ENCODE measurements around the gene NPFF. TPM values are rescaled to one million over a fixed set of nuclear protein-coding genes. Genes with fewer than 3 reads are reported as not detected.

Gene NPFF
- total RNA-seq, 1 donor from 2014 or later = not detected

DNA sequence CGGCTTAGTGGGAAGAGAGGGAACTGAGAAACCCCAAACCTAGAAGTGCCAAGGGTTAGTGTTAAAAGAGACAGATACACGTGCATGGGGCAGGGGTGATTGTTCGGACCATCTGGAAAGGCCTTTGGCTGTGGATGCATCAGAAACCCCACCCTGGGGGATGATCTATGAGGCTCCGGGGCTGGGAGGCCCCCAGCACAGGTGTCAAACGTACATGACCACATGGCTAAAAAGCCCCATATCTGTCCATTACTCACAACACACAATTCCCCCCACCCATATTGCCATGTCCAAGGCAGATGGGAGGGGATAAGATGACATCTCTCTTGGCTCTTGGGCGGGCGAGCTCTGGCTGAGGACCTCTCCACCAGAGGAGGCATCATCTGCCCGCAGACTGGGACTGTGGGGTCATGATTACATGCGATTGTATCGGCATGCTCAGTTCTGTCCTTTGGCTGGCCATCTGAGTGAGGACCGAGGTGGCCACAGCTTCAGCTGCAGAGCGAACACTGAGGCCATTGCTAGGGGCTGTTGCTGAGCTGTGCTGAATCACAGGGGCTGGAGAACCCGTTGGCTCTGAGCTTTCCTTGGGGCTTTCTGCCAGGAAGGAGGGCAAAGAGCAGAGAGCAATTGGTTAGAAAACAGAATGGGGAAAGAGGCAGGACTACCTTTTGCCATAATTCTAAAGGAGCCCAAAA is 9.6 kb upstream of the NPFF start:
- intact Hi-C loops (cut with DNase I) = no loop called here
- no peak for ATAC-seq (ENCODE audit: poor library complexity)
- DNase-seq = no peak

GRCh38 chr12:53515291-53515680 is 8.0 kb upstream of the NPFF start:
- no peak for ATAC-seq (ENCODE audit: poor library complexity)
- DNase-seq = no peak
- intact Hi-C loops (cut with DNase I) = no loop called here

DNA sequence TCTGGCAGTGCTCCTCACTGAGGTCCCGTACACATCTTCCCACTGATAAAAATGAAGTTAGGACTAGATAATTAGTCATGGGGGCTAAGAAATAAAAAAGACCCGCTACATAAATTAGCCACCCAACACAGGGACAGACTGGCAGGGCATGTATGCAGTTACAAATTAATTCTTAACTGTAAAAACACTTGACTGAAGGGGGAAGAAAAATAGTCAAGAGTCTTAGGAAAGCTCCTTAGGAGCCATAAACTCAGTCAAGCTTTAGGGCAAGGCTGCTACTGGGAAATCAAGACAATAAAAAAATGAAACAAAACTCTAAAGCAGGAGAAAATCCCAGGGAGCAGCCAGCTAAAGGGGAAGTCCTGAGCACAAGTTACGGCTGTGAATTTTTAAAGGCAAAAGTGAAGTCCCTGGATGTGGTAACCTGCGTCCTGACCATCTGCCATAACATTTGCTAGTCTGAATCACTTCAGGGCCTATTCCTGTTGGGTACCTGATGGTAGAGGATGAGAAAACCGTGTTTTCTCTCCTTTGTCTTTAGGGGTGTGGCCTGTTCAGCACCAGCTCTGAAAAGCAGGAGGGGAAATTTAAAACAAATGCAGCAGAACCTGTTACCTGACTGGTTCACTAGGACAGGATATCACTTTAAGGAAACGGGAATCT is 7.5 kb upstream of the NPFF start:
- no peak for DNase-seq
- intact Hi-C loops (cut with DNase I) = no loop called here

GRCh38 chr12:53513712-53514410 is 6.6 kb upstream of the NPFF start:
- ATAC-seq (ENCODE audit: poor library complexity) = no peak
- DNase-seq = no peak
- intact Hi-C loops (cut with DNase I) = no loop called here

More for the DNA sequence above, 7.5 kb upstream of the NPFF start:
- no peak for ATAC-seq (ENCODE audit: poor library complexity)

DNA sequence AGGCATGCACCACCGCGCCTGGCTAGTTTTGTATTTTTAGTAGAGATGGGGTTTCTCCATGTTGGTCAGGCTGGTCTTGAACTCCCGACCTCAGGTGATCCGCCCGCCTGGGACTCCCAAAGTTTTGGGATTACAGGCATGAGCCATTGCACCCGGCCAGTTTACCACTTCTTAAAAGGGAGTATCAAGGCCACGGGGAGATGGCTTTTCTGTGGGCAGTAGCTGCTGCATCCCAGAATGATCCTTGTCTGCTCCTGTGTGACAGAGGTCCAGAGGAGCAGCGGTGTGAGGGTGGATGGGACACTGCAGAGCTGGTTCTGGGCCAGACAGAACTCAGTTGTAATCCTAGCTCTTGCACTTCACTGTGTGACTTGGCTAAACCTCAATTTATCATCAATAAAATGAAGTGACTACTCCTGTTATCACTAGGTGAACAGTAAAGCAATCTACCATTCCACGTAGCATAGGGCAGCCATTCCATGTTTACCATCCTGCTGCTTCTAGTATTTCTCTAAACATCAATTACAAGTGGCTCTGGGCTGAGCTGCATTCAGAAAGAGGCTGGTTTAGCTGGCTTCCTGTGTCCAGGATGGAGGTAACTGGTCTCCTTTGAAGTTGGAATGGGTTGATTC is 3.0 kb upstream of the NPFF start:
- ATAC-seq (ENCODE audit: poor library complexity) (no peak), DNase-seq (no peak)
- intact Hi-C loops (cut with DNase I) = no loop called here

DNA sequence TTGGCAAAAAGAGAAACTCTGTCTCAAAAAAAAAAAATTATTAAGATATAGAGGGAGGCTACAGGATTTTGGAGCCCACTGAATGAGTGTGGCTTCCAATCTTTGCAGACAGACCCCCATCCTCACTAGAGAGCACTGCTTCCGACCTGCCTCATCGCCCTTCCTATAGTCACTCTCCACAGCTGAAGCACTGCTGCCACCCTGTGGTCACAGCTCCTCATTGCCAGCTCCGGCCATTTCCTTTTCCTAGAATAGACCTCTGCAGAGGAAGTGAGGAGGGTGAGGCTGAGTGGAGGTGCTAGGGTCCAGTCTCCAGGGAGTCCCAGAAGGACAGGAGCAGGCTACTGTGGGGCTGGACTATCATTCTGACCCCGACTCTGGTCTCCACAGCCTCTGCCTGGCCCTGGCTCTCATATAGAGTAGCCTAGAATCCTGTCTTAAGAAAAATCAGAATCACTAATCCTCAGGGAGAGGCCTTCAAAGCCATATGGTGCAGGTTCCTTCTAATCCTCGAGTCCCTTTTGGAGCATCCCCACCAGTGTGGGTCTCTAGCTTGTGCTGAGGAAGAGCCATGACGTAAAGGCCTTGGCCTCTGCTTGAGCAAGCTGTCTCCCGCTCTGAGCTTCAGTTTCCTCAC is 1.4 kb upstream of the NPFF start:
- intact Hi-C loops (cut with DNase I) = loop anchor here (2.0 to 10.0 kb wide), 2 partner anchors 156 to 184 kb away; partner anchors contain the start of gene AAAS
- DNase-seq (peak; percentile 89), ATAC-seq (ENCODE audit: poor library complexity) (peak; percentile 85)

- DNase-seq (no peak), ATAC-seq (ENCODE audit: poor library complexity) (no peak)
- intact Hi-C loops (cut with DNase I) = loop anchor here (10.0 kb wide), 1 partner anchor 183 kb away; the partner anchor contains the start of gene AAAS
Measured at GRCh38 chr12:53507603-53507885, 260 bp upstream of the NPFF start.

- ATAC-seq (ENCODE audit: poor library complexity) = no peak
- intact Hi-C loops (cut with DNase I) = loop anchor here (10.0 kb wide), 1 partner anchor 182 kb away; the partner anchor contains the start of gene AAAS
Measured at GRCh38 chr12:53506450-53506785, 866 bp downstream of the NPFF start.

DNA sequence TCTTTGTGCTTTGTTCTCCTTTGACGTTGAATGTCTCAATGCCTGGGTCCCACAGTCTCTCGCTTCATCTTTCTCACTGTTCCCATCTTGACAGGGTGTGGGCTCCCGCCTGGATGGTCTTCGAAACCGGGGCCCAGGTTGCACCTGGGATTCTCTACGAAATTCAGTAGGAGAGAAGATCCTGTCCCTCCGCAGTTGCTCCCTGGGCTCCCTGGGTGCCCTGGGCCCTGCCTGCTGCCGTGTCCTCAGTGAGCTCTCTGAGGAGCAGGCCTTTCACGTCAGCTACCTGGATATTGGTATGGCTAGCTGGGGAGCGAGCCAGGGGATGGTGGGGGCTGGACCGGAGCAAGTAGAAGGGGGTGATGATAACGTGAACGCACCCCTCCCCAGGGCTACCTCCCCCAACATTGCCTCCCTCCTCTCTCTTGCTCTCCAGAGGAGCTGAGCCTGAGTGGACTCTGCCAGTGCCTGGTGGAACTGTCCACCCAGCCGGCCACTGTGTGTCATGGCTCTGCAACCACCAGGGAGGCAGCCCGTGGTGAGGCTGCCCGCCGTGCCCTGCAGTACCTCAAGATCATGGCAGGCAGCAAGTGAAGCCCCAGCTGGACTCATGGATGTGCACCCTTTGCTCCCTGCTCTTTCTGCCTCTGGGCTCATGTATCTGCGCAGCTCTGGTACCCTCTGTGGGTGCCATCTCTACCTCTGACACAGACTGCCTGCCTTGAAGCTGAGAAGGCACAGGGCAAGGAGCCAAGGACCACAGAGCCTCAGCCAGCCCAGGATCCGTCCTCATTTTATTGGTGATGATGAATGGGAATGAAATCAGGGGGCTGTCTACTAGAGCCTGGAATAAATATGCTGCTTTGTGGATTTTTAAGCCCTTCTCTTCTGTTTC is 1.5 kb downstream of the NPFF start:
- DNase-seq (no peak), ATAC-seq (ENCODE audit: poor library complexity) (no peak)
- intact Hi-C loops (cut with DNase I) = loop anchor here (10.0 kb wide), 1 partner anchor 181 kb away; the partner anchor contains the start of gene AAAS

More at GRCh38 chr12:53506450-53506785, 866 bp downstream of the NPFF start:
- no peak for DNase-seq

DNA sequence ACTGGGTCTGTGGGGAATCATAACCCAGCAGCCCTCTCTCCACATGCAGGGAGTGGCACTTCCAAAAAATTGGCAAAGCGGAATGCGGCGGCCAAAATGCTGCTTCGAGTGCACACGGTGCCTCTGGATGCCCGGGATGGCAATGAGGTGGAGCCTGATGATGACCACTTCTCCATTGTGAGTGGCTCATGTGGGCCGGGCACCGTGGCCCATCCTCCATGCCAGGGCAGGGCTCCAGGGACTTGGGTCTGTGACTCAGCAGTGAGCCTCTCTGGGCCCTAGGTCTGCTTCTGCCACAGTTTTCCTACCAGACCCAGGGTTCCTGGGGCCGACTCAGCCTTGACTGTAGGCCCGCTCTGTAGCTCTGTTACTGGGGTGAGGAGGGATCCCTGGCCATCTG is 2.2 kb downstream of the NPFF start:
- no peak for ATAC-seq (ENCODE audit: poor library complexity)
- peak; percentile 51 for DNase-seq
- intact Hi-C loops (cut with DNase I) = loop anchor here (10.0 kb wide), 1 partner anchor 180 kb away; the partner anchor contains the start of gene AAAS

DNA sequence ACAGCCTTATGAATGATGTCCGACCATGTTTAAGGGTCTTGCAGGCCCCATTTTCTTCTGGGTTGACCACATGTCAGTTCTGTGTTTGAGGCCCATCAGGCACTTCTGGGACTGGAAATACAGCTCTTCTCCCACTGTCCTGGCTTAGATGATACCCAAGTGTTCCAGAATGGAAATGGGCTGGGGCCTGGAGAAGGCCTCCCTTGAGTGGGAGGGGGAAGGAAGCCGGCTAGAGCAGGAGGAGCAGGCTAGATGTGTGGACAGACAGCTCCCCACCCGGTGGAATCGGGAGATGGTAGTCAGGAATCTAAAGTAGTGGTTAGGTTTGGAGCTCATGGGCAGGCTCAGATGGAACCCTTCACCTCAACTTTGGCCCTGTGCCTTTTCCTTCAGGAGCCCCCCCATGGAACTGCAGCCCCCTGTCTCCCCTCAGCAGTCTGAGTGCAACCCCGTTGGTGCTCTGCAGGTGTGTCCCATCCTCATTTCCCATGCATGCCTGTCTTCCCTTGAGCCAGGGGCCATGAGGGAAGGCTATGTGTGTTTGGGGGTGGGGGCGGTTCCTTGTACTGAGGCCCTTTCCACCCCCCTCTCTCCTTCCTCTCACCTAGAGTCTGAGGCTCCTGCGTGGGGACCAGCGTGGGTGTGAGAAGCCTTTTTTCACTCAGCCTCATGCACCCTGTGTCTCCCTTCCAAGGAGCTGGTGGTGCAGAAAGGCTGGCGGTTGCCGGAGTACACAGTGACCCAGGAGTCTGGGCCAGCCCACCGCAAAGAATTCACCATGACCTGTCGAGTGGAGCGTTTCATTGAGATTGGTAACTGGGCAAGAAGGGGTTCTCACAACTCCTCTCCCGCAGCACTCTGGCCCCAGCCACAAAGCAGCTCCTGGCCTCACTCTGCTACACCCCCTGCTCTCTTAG is 3.0 kb downstream of the NPFF start:
- DNase-seq (no peak), ATAC-seq (ENCODE audit: poor library complexity) (no peak)
- intact Hi-C loops (cut with DNase I) = loop anchor here (10.0 kb wide), 1 partner anchor 179 kb away; the partner anchor contains the start of gene AAAS

GRCh38 chr12:53502983-53503728 is 4.1 kb downstream of the NPFF start:
- no peak for DNase-seq
- no peak for ATAC-seq (ENCODE audit: poor library complexity)
- intact Hi-C loops (cut with DNase I) = loop anchor here (10.0 kb wide), 1 partner anchor 178 kb away; the partner anchor contains the start of gene AAAS

- intact Hi-C loops (cut with DNase I) = loop anchor here (10.0 kb wide), 1 partner anchor 178 kb away; the partner anchor contains the start of gene AAAS
- ATAC-seq (ENCODE audit: poor library complexity) = no peak
- no peak for DNase-seq
Measured at GRCh38 chr12:53502331-53502730, 5.0 kb downstream of the NPFF start.

DNA sequence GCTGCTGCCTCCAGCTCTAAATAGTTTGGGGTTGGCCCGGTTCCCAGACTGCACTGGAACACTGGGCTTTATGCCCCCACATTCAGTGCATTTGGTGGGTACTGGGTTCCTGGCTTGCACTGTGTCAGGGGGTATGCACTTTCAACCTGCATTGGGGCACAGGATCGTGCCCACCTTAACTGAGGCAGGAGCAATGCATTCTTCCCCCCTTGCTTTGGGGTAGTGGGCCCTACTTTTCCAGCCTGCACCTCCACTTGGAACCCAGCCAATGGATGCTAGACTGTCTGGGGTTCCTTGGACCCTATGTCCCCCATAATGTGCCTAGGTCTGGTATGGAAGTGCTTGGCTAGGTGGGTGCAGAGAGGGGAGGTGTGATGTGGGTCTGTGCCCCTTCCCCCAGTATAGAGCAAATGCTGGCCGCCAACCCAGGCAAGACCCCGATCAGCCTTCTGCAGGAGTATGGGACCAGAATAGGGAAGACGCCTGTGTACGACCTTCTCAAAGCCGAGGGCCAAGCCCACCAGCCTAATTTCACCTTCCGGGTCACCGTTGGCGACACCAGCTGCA is 5.6 kb downstream of the NPFF start:
- ATAC-seq (ENCODE audit: poor library complexity) = no peak
- intact Hi-C loops (cut with DNase I) = loop anchor here (10.0 kb wide), 1 partner anchor 177 kb away; the partner anchor contains the start of gene AAAS
- no peak for DNase-seq

DNA sequence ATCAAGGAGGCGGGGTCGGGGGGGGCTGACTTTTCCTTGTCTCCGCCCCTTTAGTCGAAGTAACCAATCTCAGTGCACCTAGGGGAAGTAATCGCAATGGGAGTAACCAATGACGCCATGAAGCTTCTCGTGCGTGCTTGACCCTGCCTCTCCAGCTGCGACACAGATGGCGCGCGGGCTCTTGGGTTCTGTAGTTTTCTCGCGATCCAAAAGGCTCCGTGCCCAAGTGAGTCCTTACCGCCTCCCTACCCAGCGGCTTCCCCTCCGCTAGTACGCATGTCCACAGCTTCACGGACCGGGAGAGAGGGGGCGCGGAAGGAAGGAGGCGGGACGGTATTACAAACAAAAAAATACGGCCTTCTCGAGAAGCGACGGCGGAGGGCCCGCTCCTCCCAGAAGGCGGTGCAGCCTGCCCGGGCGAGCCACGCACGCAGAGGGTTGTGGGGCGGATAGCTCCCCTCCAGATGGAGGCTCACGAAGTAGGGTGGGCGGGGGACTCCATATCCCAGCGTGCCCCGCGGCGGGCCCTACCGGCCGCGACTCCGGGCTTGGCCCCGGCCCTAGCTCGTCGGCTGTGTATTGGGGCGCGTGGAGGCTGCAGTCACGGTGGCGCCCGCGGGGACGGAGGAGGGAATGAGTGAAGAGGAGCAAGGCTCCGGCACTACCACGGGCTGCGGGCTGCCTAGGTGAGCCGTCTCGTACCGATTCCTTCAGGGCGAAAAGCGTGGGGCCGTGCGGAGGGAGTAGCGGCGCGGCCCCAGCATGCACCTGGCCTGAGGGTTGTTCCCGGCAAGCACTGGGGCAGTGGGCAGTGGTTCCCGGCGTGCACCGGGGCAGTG is 6.3 kb downstream of the NPFF start, which contains the start of gene TARBP2:
Gene TARBP2, plus strand, starts transcription at position 508 of the 839 bp plus-strand sequence. Its CDS starts 126 bp downstream, at position 634.
- intact Hi-C loops (cut with DNase I) = loop anchor here (10.0 kb wide), 1 partner anchor 176 kb away; the partner anchor contains the start of gene AAAS
- peak; percentile 99 for DNase-seq
- peak; percentile 88 for ATAC-seq (ENCODE audit: poor library complexity)
